ENCODE results near the gene THBD. TPM values are rescaled to one million over a fixed set of nuclear protein-coding genes. Genes with fewer than 3 reads are reported as not detected.

The THBD gene
- total RNA-seq, 1 experiment from 2014 or later, result 4.2 TPM

DNA sequence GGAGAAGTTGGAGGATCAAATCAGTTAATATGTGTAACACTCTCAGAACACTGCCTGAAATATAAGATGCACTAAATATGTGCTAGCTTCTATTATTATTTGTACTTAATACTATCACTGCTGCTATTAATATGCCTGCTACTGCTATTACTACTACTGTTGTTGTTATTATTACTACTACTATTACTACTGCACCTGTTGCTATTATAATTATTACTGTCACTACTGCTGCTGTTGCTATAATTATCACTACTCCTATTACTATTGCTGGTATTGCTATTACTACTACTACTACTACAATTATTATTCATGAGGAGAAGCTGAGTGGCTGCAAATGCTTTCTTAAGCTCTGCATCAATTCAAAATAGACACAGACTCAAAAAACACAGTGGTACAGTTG, 31.0 kb downstream of the THBD start:
- H3K4me1 ChIP-seq (replicated peaks), result peaks cover 9% of the 10 kb centered on the region
- no peak for DNase-seq (ENCODE audit: low read depth in 1 of 2, low spot score in 2 of 2)
- no peak overlapping the region for H3K27ac ChIP-seq
- no peaks in the 10 kb centered on the region for H3K36me3 ChIP-seq
- no peaks in the 10 kb centered on the region for H3K9me3 ChIP-seq (replicated peaks)
- no peak overlapping the region for H3K4me3 ChIP-seq
- H3K27me3 ChIP-seq (replicated peaks), result no peaks in the 10 kb centered on the region

GRCh38 chr20:23017516-23017915, 32.0 kb downstream of the THBD start:
- Histone ChIP-seq H3K4me3 (no peak overlapping the region), H3K4me1 (replicated peaks) (peaks cover 8% of the 10 kb centered on the region; the same call in 1 of the 2 replicates), H3K27me3 (replicated peaks) (no peaks in the 10 kb centered on the region), H3K27ac (no peak overlapping the region), H3K9me3 (replicated peaks) (no peaks in the 10 kb centered on the region), H3K36me3 (no peaks in the 10 kb centered on the region)
- DNase-seq (ENCODE audit: low read depth in 1 of 2, low spot score in 2 of 2), result no peak

DNA sequence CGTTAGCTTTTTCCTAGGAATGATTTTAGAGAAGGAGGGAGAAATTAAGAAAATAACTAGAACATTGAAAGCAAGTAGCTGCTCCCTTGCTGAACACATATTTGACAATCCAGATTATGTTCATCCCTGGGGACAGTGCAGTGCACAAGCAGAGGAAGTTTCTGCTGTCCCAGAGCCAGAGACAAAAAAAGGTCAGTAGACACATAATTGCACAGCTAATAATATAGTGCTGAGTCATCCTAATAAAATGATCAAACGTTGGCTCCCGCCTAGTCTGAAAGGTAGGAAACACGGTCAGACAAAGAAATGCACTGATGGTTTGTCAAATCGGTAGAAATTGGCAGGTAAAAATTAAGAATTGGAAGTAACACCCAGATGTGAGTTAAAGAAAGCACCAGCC, 36.0 kb downstream of the THBD start:
- Histone ChIP-seq H3K4me1 (replicated peaks) (peaks cover 8% of the 10 kb centered on the region; the same call in 1 of the 2 replicates), H3K4me3 (no peak overlapping the region), H3K36me3 (no peaks in the 10 kb centered on the region), H3K9me3 (replicated peaks) (no peaks in the 10 kb centered on the region), H3K27me3 (replicated peaks) (no peaks in the 10 kb centered on the region), H3K27ac (no peak overlapping the region)
- no peak for DNase-seq (ENCODE audit: low read depth in 1 of 2, low spot score in 2 of 2)

GRCh38 chr20:23011008-23011721, 38.3 kb downstream of the THBD start:
- H3K27me3 ChIP-seq (replicated peaks), result no peaks in the 10 kb centered on the region

GRCh38 chr20:23010096-23010495, 39.4 kb downstream of the THBD start:
- no peaks in the 10 kb centered on the region for H3K4me1 ChIP-seq (replicated peaks)
- no peaks in the 10 kb centered on the region for H3K36me3 ChIP-seq
- H3K4me3 ChIP-seq, result no peak overlapping the region
- no peaks in the 10 kb centered on the region for H3K9me3 ChIP-seq (replicated peaks)
- no peaks in the 10 kb centered on the region; the same call in 1 of the 2 replicates for H3K27me3 ChIP-seq (replicated peaks)
- H3K27ac ChIP-seq, result no peak overlapping the region
- DNase-seq (ENCODE audit: low read depth in 1 of 2, low spot score in 2 of 2), result no peak

More at GRCh38 chr20:23011008-23011721, 38.3 kb downstream of the THBD start:
- Histone ChIP-seq H3K27ac (no peak overlapping the region), H3K9me3 (replicated peaks) (no peaks in the 10 kb centered on the region), H3K36me3 (no peaks in the 10 kb centered on the region), H3K4me1 (replicated peaks) (no peaks in the 10 kb centered on the region), H3K4me3 (no peak overlapping the region)
- DNase-seq (ENCODE audit: low read depth in 1 of 2, low spot score in 2 of 2), result no peak

DNA sequence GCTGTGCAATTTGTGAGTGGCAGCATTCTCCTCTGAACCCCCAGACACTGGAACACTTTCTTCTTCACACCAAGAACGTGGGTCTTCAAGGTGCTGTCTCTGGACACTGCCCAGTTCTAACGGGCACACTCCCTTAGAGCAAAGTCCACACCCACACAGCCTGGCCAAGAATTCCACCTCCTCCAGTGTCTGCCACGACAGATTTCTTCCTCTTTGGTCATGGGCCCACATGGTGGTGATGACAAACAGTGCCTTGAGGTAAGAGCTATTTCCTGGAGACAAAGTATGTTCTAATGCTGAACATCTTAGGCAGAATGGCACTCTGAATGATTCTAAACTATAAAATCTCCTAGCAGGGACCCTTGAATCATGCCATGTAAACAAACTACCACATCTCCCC, 39.8 kb downstream of the THBD start:
- H3K36me3 ChIP-seq, result no peaks in the 10 kb centered on the region
- no peaks in the 10 kb centered on the region for H3K4me1 ChIP-seq (replicated peaks)
- DNase-seq (ENCODE audit: low read depth in 1 of 2, low spot score in 2 of 2), result no peak
- H3K9me3 ChIP-seq (replicated peaks), result no peaks in the 10 kb centered on the region
- no peaks in the 10 kb centered on the region; the same call in 1 of the 2 replicates for H3K27me3 ChIP-seq (replicated peaks)
- no peak overlapping the region for H3K4me3 ChIP-seq
- no peak overlapping the region for H3K27ac ChIP-seq

GRCh38 chr20:23008667-23009066, 40.8 kb downstream of the THBD start:
- Histone ChIP-seq H3K9me3 (replicated peaks) (no peaks in the 10 kb centered on the region), H3K4me3 (no peak overlapping the region), H3K27me3 (replicated peaks) (no peaks in the 10 kb centered on the region; the same call in 1 of the 2 replicates), H3K4me1 (replicated peaks) (no peaks in the 10 kb centered on the region), H3K36me3 (no peaks in the 10 kb centered on the region), H3K27ac (no peak overlapping the region)
- DNase-seq (ENCODE audit: low read depth in 1 of 2, low spot score in 2 of 2), result no peak

- DNase-seq (ENCODE audit: low read depth in 1 of 2, low spot score in 2 of 2), result no peak
- H3K4me1 ChIP-seq (replicated peaks), result no peaks in the 10 kb centered on the region
- H3K4me3 ChIP-seq, result no peak overlapping the region
- H3K27me3 ChIP-seq (replicated peaks), result no peaks in the 10 kb centered on the region; the same call in 1 of the 2 replicates
- no peaks in the 10 kb centered on the region for H3K36me3 ChIP-seq
- no peak overlapping the region for H3K27ac ChIP-seq
- H3K9me3 ChIP-seq (replicated peaks), result no peaks in the 10 kb centered on the region
Observed at GRCh38 chr20:23007886-23008655, 41.4 kb downstream of the THBD start.

- Histone ChIP-seq H3K36me3 (no peaks in the 10 kb centered on the region), H3K27me3 (replicated peaks) (no peaks in the 10 kb centered on the region; the same call in 1 of the 2 replicates), H3K9me3 (replicated peaks) (no peaks in the 10 kb centered on the region), H3K4me1 (replicated peaks) (no peaks in the 10 kb centered on the region), H3K27ac (no peak overlapping the region), H3K4me3 (no peak overlapping the region)
- no peak for DNase-seq (ENCODE audit: low read depth in 1 of 2, low spot score in 2 of 2)
Observed at GRCh38 chr20:23007462-23007861, 42.0 kb downstream of the THBD start.

DNA sequence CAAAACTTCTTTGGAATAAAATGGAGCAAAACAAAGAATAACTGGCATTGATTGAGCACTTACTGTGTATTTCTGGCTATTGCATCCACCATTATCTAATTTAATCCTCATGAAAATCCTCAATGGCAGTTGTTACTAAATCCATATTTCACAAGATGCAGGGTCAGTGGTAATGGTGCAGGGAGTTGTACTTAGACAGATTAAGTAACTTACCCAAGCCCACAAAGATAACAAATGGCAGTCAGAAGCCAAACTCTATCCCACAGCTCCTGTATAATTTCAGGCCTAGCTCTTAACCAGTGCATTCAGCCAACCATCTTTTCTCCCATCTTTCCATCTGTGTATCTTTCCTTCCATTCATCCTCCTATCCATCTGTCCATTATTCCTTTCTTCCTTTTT, 43.7 kb downstream of the THBD start:
- DNase-seq (ENCODE audit: low read depth in 1 of 2, low spot score in 2 of 2), result no peak
- no peaks in the 10 kb centered on the region; the same call in 1 of the 2 replicates for H3K27me3 ChIP-seq (replicated peaks)
- H3K4me3 ChIP-seq, result no peak overlapping the region
- no peaks in the 10 kb centered on the region for H3K4me1 ChIP-seq (replicated peaks)
- H3K27ac ChIP-seq, result no peak overlapping the region
- H3K9me3 ChIP-seq (replicated peaks), result no peaks in the 10 kb centered on the region
- no peaks in the 10 kb centered on the region for H3K36me3 ChIP-seq

GRCh38 chr20:23003881-23004460, 45.5 kb downstream of the THBD start:
- no peak for DNase-seq (ENCODE audit: low read depth in 1 of 2, low spot score in 2 of 2)
- Histone ChIP-seq H3K27ac (no peak overlapping the region), H3K4me3 (no peak overlapping the region), H3K36me3 (no peaks in the 10 kb centered on the region), H3K27me3 (replicated peaks) (no peaks in the 10 kb centered on the region; the same call in 1 of the 2 replicates), H3K9me3 (replicated peaks) (no peaks in the 10 kb centered on the region), H3K4me1 (replicated peaks) (no peaks in the 10 kb centered on the region)

DNA sequence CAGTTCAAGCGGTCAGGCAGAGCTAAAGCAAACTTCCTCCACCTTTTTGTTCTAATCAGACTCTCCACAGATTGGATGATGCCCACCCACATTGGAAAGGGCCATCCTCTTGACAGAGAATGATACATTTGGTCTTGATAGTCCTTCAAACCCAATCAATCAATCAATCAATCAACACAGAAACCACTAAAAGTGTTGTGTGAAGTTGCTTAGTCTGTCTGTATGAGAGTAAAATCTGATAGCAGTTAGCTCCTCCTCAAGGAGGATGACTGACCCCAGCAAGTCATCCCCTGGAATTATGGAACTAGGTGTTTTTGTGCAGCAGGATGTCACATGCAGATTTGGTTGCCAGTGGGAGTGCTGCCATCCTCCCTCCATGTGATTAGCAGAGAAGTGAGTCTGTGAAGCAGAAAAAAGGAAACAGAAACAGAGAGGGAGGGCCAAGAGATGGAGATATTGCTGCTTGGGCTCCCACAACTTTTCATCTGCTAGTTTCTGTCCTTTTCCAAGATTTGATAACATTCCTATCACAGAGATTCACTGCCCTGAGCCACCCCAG, 46.3 kb downstream of the THBD start:
- no peak for DNase-seq (ENCODE audit: low read depth in 1 of 2, low spot score in 2 of 2)
- Histone ChIP-seq H3K9me3 (replicated peaks) (no peaks in the 10 kb centered on the region), H3K27me3 (replicated peaks) (no peaks in the 10 kb centered on the region; the same call in 1 of the 2 replicates), H3K27ac (no peak overlapping the region), H3K4me3 (no peak overlapping the region), H3K36me3 (no peaks in the 10 kb centered on the region), H3K4me1 (replicated peaks) (no peaks in the 10 kb centered on the region)

DNA sequence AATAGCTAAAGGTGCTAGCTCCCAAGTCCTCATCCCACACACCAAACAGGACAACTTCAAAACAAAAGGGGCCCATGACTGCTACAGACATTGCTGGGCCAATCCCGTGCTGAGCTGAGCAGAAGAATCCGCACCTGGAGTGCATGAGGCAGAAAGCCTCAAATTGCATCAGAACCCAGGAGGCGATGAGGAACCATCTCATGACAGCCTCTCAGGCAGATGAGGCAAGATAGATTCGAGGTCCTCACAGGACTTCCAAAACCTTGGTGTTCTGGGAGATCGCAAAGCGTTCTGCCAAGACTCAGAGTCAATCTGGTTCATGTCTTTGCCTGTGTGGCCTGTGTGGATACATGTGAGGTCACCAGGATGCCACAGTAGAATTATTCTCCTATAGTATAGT, 47.2 kb downstream of the THBD start:
- no peak for DNase-seq (ENCODE audit: low read depth in 1 of 2, low spot score in 2 of 2)
- Histone ChIP-seq H3K4me1 (replicated peaks) (no peaks in the 10 kb centered on the region), H3K4me3 (no peak overlapping the region), H3K36me3 (no peaks in the 10 kb centered on the region), H3K9me3 (replicated peaks) (no peaks in the 10 kb centered on the region), H3K27ac (no peak overlapping the region), H3K27me3 (replicated peaks) (no peaks in the 10 kb centered on the region; the same call in 1 of the 2 replicates)

Measured in SJSA1 (cell line).